Measurements from ENCODE around the gene NOS3. TPM values are rescaled to one million over a fixed set of nuclear protein-coding genes. Genes with fewer than 3 reads are reported as not detected.

The NOS3 gene
- polyA plus RNA-seq, 1 of the 3 experiments (the other 2 are of a cell fraction), result 0.41 TPM

GRCh38 chr7:150994838-150995510, 4.2 kb downstream of the NOS3 start:
- WGBS (ENCODE audit: low lambda C conversion rate), result 85% methylated on average over 12 of the region's 19 CpGs
- Histone ChIP-seq H2AFZ (ENCODE audit: low read depth) (no peak overlapping the region), H3K36me3 (replicated peaks in 1 of 2; ENCODE audit: control insufficient read depth in 1 of 2, insufficient read depth in 2 of 2, low read length in 1 of 2) (no peaks in the 10 kb centered on the region), H3K4me2 (no peak overlapping the region), H4K20me1 (ENCODE audit: insufficient read depth) (no peaks in the 10 kb centered on the region), H3F3A (replicated peaks; ENCODE audit: insufficient read depth) (no peaks in the 10 kb centered on the region), H3K4me3 (ENCODE audit: low read depth in 2 of 2, low read length in 1 of 2) (no peak overlapping the region), H3K27me3 (ENCODE audit: insufficient read depth) (no peaks in the 10 kb centered on the region; the same call in 1 of the 2 replicates), H3K9ac (no peak overlapping the region), H3K4me1 (ENCODE audit: control insufficient read depth in 1 of 2, insufficient read depth in 2 of 2, low read depth in 1 of 2, low read length in 1 of 2) (peaks cover 0 to 14% of the 10 kb centered on the region in 2 experiments; a peak in 1 of 4 replicates), H3K9me2 (no peaks in the 10 kb centered on the region), H3K9me3 (no peaks in the 10 kb centered on the region), H3K27ac (ENCODE audit: low read depth in 2 of 2, low read length in 1 of 2) (peak overlapping the region in 1 of 2 experiments; percentile 55; a peak in 1 of 4 replicates), H3K79me2 (ENCODE audit: insufficient read depth) (no peaks in the 10 kb centered on the region)
- TF ChIP-seq EP300 (IDR thresholded peaks at IDR 0.05; ENCODE audit: borderline replicate concordance in 1 of 2, low read depth in 1 of 2, low read length in 1 of 2), result no peak
- ChIA-PET CTCF (interaction anchor here (0.7 to 7.8 kb wide), 12 partner anchors 10 to 546 kb away, joined by 3 to 205 read pairs (median 8); no protein-coding TSS in a partner anchor), POLR2A (interaction anchor here (1.1 to 1.9 kb wide), 3 partner anchors 15 to 19 kb away, joined by 4 to 6 read pairs (median 5); no protein-coding TSS in a partner anchor)
- peak; percentile 54 for DNase-seq

GRCh38 chr7:150996376-150997074, 5.7 kb downstream of the NOS3 start:
- TF ChIP-seq, protein P1, sequence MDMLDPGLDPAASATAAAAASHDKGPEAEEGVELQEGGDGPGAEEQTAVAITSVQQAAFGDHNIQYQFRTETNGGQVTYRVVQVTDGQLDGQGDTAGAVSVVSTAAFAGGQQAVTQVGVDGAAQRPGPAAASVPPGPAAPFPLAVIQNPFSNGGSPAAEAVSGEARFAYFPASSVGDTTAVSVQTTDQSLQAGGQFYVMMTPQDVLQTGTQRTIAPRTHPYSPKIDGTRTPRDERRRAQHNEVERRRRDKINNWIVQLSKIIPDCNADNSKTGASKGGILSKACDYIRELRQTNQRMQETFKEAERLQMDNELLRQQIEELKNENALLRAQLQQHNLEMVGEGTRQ (IDR thresholded peaks at IDR 0.05; ENCODE audit: borderline replicate concordance, low read depth, low read length), result no peak
- H3K9me2 ChIP-seq, result no peaks in the 10 kb centered on the region
- H3K27ac ChIP-seq (ENCODE audit: low read depth in 2 of 2, low read length in 1 of 2), result no peak overlapping the region
- DNase-seq, result peak; percentile 40
- H3K4me2 ChIP-seq, result no peak overlapping the region
- no peak overlapping the region for H3K9ac ChIP-seq
- H3K27me3 ChIP-seq (ENCODE audit: insufficient read depth), result no peaks in the 10 kb centered on the region
- 71% methylated on average over 22 of the region's 31 CpGs for WGBS (ENCODE audit: low lambda C conversion rate)
- no peaks in the 10 kb centered on the region for H3K36me3 ChIP-seq (replicated peaks in 1 of 2; ENCODE audit: control insufficient read depth in 1 of 2, insufficient read depth in 2 of 2, low read length in 1 of 2)
- no peaks in the 10 kb centered on the region for H3F3A ChIP-seq (replicated peaks; ENCODE audit: insufficient read depth)
- CTCF ChIA-PET, result interaction anchor here (0.9 to 2.2 kb wide), 7 partner anchors 11 to 127 kb away, joined by 3 to 6 read pairs (median 5); no protein-coding TSS in a partner anchor
- no peaks in the 10 kb centered on the region for H4K20me1 ChIP-seq (ENCODE audit: insufficient read depth)
- H3K9me3 ChIP-seq, result no peaks in the 10 kb centered on the region
- H2AFZ ChIP-seq (ENCODE audit: low read depth), result no peak overlapping the region
- POLR2A ChIA-PET, result no interaction called here
- no peaks in the 10 kb centered on the region for H3K79me2 ChIP-seq (ENCODE audit: insufficient read depth)
- H3K4me3 ChIP-seq (ENCODE audit: low read depth in 2 of 2, low read length in 1 of 2), result no peak overlapping the region
- peaks cover 0 to 11% of the 10 kb centered on the region in 2 experiments; a peak in 1 of 4 replicates for H3K4me1 ChIP-seq (ENCODE audit: control insufficient read depth in 1 of 2, insufficient read depth in 2 of 2, low read depth in 1 of 2, low read length in 1 of 2)

- H3K79me2 ChIP-seq (ENCODE audit: insufficient read depth), result no peaks in the 10 kb centered on the region
- H3K9me2 ChIP-seq, result no peaks in the 10 kb centered on the region
- ChIA-PET CTCF (interaction anchor here (1.3 to 2.8 kb wide), 7 partner anchors 8 to 127 kb away, joined by 3 to 12 read pairs (median 6); no protein-coding TSS in a partner anchor), POLR2A (no interaction called here)
- no peaks in the 10 kb centered on the region for H3K27me3 ChIP-seq (ENCODE audit: insufficient read depth)
- H3K36me3 ChIP-seq (replicated peaks in 1 of 2; ENCODE audit: control insufficient read depth in 1 of 2, insufficient read depth in 2 of 2, low read length in 1 of 2), result no peaks in the 10 kb centered on the region
- H3K27ac ChIP-seq (ENCODE audit: low read depth in 2 of 2, low read length in 1 of 2), result no peak overlapping the region
- H2AFZ ChIP-seq (ENCODE audit: low read depth), result no peak overlapping the region
- no peak overlapping the region for H3K4me2 ChIP-seq
- no peak for TF ChIP-seq RXRA (IDR thresholded peaks at IDR 0.05; ENCODE audit: borderline replicate concordance, low read depth)
- no peak for TF ChIP-seq FOXM1 (IDR thresholded peaks at IDR 0.05; ENCODE audit: low read depth)
- TF ChIP-seq MAX (IDR thresholded peaks at IDR 0.05; ENCODE audit: low read depth), result no peak
- TF ChIP-seq TEAD4 (IDR thresholded peaks at IDR 0.05; ENCODE audit: borderline replicate concordance, insufficient read depth), result no peak
- TF ChIP-seq PBX3 (IDR thresholded peaks at IDR 0.05), result no peak
- no peak for TF ChIP-seq EZH2phosphoT487 (IDR thresholded peaks at IDR 0.05; ENCODE audit: borderline replicate concordance, low read depth)
- H3K4me3 ChIP-seq (ENCODE audit: low read depth in 2 of 2, low read length in 1 of 2), result no peak overlapping the region
- peaks cover 0 to 11% of the 10 kb centered on the region in 2 experiments; a peak in 1 of 4 replicates for H3K4me1 ChIP-seq (ENCODE audit: control insufficient read depth in 1 of 2, insufficient read depth in 2 of 2, low read depth in 1 of 2, low read length in 1 of 2)
- H3K9ac ChIP-seq, result no peak overlapping the region
- H4K20me1 ChIP-seq (ENCODE audit: insufficient read depth), result no peaks in the 10 kb centered on the region
- DNase-seq, result peak; percentile 27
- no peaks in the 10 kb centered on the region for H3F3A ChIP-seq (replicated peaks; ENCODE audit: insufficient read depth)
- 80% methylated on average over 6 of the region's 8 CpGs for WGBS (ENCODE audit: low lambda C conversion rate)
- no peaks in the 10 kb centered on the region for H3K9me3 ChIP-seq
Observed at GRCh38 chr7:150997075-150997511, 6.3 kb downstream of the NOS3 start.
